HepG2 (cell line): ENCODE results near the gene MBD3L2. TPM values are rescaled to one million over a fixed set of nuclear protein-coding genes. Genes with fewer than 3 reads are reported as not detected.

Experiments
- DR1 ChIP-seq: sonication (generic); formaldehyde crosslinking; IDR thresholded peaks from 2 replicates; pipeline ENCODE4 v1.8.0; 2021; ENCODE audit warnings: mild to moderate bottlenecking, missing genetic modification reagents, inconsistent platforms
- EEA1 ChIP-seq: sonication (generic); formaldehyde crosslinking; IDR thresholded peaks from 2 replicates; pipeline ENCODE4 v1.5.1; 2020; ENCODE audit warnings: mild to moderate bottlenecking, missing genetic modification reagents, borderline replicate concordance
- FOXA1 ChIP-seq, 2 experiments: fragments of 450-650 bp in 1 of 2; sonication (generic) in 1 of 2; formaldehyde crosslinking in 1 of 2; IDR thresholded peaks; 2 replicates each; pipeline versions ENCODE4 v1.4.0 to v1.6.1; 2016 to 2020; ENCODE audit warnings: missing genetic modification reagents in 1 of 2
- FOXJ3 ChIP-seq: sonication (generic); formaldehyde crosslinking; IDR thresholded peaks from 2 replicates; pipeline ENCODE4 v1.4.0; 2020; ENCODE audit warnings: missing genetic modification reagents, mild to moderate bottlenecking, borderline replicate concordance
- HMG20A ChIP-seq: IDR thresholded peaks from 2 replicates; pipeline ENCODE4 v1.6.1; 2016; ENCODE audit warnings: borderline replicate concordance
- MYNN ChIP-seq: sonication (generic); formaldehyde crosslinking; IDR thresholded peaks from 2 replicates; pipeline ENCODE4 v1.4.0; 2020; ENCODE audit warnings: mild to moderate bottlenecking, low read depth, missing genetic modification reagents
- PTBP1 ChIP-seq: fragments of 200-400 bp; formaldehyde crosslinking; IDR thresholded peaks from 2 replicates; pipeline ENCODE4 v1.6.1; 2018; ENCODE audit warnings: low read length, low read depth; ENCODE audit not compliant: poor library complexity, severe bottlenecking
- SNAPC4 ChIP-seq: sonication (generic); formaldehyde crosslinking; IDR thresholded peaks from 2 replicates; pipeline ENCODE4 v1.4.0; 2020; ENCODE audit warnings: mild to moderate bottlenecking, missing genetic modification reagents
- TBP ChIP-seq: sonication (generic); formaldehyde crosslinking; IDR thresholded peaks from 2 replicates; pipeline ENCODE4 v1.5.0; 2020; ENCODE audit warnings: missing genetic modification reagents
- TBX3 ChIP-seq: fragments of 450-650 bp; IDR thresholded peaks from 2 replicates; pipeline ENCODE4 v1.6.1; 2017; ENCODE audit warnings: antibody characterized with exemption, mild to moderate bottlenecking, inconsistent platforms, borderline replicate concordance
- ZBTB42 ChIP-seq: sonication (generic); formaldehyde crosslinking; IDR thresholded peaks from 2 replicates; pipeline ENCODE4 v1.5.0; 2020; ENCODE audit warnings: mild to moderate bottlenecking, missing genetic modification reagents
- ZNF317 ChIP-seq: sonication (generic); formaldehyde crosslinking; IDR thresholded peaks from 2 replicates; pipeline ENCODE4 v1.5.0; 2020; ENCODE audit warnings: mild to moderate bottlenecking, missing genetic modification reagents
- ZNF329 ChIP-seq: sonication (generic); formaldehyde crosslinking; IDR thresholded peaks from 2 replicates; pipeline ENCODE4 v1.9.0; 2021; ENCODE audit warnings: low read depth, mild to moderate bottlenecking, missing genetic modification reagents
- ZNF503 ChIP-seq: sonication (generic); formaldehyde crosslinking; IDR thresholded peaks from 2 replicates; pipeline ENCODE4 v1.4.0; 2020; ENCODE audit warnings: missing genetic modification reagents
- ZNF546 ChIP-seq: sonication (generic); formaldehyde crosslinking; conservative IDR thresholded peaks from 2 replicates; pipeline ENCODE4 v1.8.1; 2023; ENCODE audit warnings: mild to moderate bottlenecking, missing genetic modification reagents
- ZNF772 ChIP-seq: sonication (generic); formaldehyde crosslinking; IDR thresholded peaks from 2 replicates; pipeline ENCODE4 v1.5.0; 2020; ENCODE audit warnings: mild to moderate bottlenecking, missing genetic modification reagents
- ZNF878 ChIP-seq: sonication (generic); formaldehyde crosslinking; IDR thresholded peaks from 2 replicates; pipeline ENCODE4 v1.8.1; 2023; ENCODE audit warnings: mild to moderate bottlenecking, missing genetic modification reagents, moderate library complexity
- polyA plus RNA-seq, 8 experiments: library from polyadenylated mRNA; depleted of rRNA in 3 of 8; stranded (reverse) in 7 of 8; unstranded in 1 of 8; fragments of >200 nt; fragmentation: Illumina TruSeq in 4 of 8; extraction: Trizol in 4 of 8; gene quantifications; 2 replicates each; pipeline versions ENCODE4 v1.2.1 to v1.2.3, GENCODE V29; 2011 to 2016; ENCODE audit warnings: low read depth in 4 of 8, missing spikeins in 1 of 8, mixed read lengths in 1 of 8; ENCODE audit not compliant: insufficient read depth in 1 of 8
- total RNA-seq, 5 experiments: library from RNA; depleted of rRNA; stranded (reverse); fragments of >200 nt; fragmentation: Illumina TruSeq; extraction: Trizol; gene quantifications; 2 replicates each; pipeline ENCODE4 v1.2.3, GENCODE V29; 2016; ENCODE audit warnings: low read depth in 1 of 5
- TF ChIP-seq, protein P1 (sequence below): sonication (generic); formaldehyde crosslinking; IDR thresholded peaks from 2 replicates; pipeline ENCODE4 v1.5.1; 2020; ENCODE audit warnings: mild to moderate bottlenecking, missing genetic modification reagents, borderline replicate concordance

MBD3L2 gene
- total and polyA plus RNA-seq, 2 of the 13 experiments (the other 11 are each of a cell fraction or from before 2014, with no cell fraction given): not detected

DNA sequence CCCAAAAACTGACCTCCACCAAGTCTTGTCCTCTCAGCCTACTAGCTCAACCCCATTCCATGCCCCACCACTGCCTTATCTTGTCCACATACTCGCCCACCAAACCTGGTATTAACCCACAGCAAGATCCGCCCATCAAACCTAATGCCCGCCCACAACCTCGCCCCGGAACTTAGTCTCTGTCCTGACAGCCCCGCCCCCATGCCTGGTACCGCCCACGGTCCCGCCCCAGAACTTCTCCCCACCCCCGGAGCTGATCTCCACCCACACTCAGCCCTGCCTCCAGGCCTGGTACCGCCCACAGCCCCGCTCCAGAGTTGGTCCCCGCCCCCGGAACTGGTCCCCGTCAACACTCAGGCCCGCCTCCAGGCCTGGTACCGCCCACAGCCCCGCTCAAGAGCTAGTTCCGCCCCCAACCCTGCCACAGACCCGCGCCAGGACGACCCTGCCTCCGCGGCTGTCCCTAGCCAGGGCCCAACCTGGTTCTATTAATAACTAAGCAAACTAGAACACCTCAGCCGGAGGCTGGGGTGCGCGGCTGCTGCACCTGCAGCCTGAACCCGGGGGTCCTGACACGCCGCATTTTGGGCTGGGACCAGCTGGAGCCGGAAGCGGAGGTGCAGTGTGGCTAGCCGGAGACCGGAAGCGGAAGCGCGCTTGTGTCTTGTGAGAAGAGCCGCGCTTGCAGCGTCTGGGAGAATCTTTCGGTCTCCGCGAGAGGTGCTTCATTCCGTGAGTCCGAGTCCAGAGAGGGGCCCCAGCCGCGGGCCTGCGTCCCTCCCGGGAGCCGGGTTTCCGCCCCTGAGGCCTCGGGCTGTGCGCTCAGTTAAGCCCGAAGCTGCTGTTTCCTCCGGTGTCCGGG, 20.2 kb downstream of the MBD3L2 start, which contains the start of gene ZNF557 (continued):
- TF ChIP-seq DR1 (CRISPR knock-in tag) (0 out of 2 replicates have a peak, but pooled peaks have one; percentile 52), EEA1 (CRISPR knock-in tag) (0 out of 2 replicates have a peak, but pooled peaks have one; percentile 44), ZNF772 (CRISPR knock-in tag) (0 out of 2 replicates have a peak, but pooled peaks have one; percentile 18), ZNF503 (no peak), FOXA1 (IDR thresholded peaks at IDR 0.05) (no peak), FOXA1 (CRISPR knock-in tag; IDR thresholded peaks at IDR 0.05) (no peak), PTBP1 (peak; percentile 50), ZNF329 (CRISPR knock-in tag) (0 out of 2 replicates have a peak, but pooled peaks have one; percentile 47), FOXJ3 (CRISPR knock-in tag) (peak; percentile 43; the same call in 1 of the 2 replicates), ZNF878 (CRISPR knock-in tag) (no peak), TBP (CRISPR knock-in tag) (peak; percentile 42; the same call in 1 of the 2 replicates), SNAPC4 (CRISPR knock-in tag) (no peak), ZBTB42 (CRISPR knock-in tag) (no peak), TBX3 (no peak), ZNF317 (CRISPR knock-in tag) (peak; percentile 60; the same call in 1 of the 2 replicates), ZNF546 (CRISPR knock-in tag) (no peak), HMG20A (CRISPR knock-in tag) (no peak), MYNN (CRISPR knock-in tag) (peak; percentile 19; the same call in 1 of the 2 replicates)
- TF ChIP-seq, protein P1, sequence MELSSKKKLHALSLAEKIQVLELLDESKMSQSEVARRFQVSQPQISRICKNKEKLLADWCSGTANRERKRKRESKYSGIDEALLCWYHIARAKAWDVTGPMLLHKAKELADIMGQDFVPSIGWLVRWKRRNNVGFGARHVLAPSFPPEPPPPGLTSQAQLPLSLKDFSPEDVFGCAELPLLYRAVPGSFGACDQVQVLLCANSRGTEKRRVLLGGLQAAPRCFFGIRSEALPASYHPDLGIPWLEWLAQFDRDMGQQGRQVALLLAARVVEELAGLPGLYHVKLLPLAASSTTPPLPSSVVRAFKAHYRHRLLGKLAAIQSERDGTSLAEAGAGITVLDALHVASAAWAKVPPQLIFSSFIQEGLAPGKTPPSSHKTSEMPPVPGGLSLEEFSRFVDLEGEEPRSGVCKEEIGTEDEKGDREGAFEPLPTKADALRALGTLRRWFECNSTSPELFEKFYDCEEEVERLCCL: 0 out of 2 replicates have a peak, but pooled peaks have one; percentile 28
